Hematopoietic multipotent progenitor cell treated with erythropoietin and hydrocortisone succinate and interleukin-3 and kit ligand, for 8 days (in vitro differentiated cells): ENCODE results near the gene KIAA0586.

Source experiments
- DNase-seq: peaks from one replicate; pipeline ENCODE4 v3.0.0-alpha.2; 2015

KIAA0586 gene

DNA sequence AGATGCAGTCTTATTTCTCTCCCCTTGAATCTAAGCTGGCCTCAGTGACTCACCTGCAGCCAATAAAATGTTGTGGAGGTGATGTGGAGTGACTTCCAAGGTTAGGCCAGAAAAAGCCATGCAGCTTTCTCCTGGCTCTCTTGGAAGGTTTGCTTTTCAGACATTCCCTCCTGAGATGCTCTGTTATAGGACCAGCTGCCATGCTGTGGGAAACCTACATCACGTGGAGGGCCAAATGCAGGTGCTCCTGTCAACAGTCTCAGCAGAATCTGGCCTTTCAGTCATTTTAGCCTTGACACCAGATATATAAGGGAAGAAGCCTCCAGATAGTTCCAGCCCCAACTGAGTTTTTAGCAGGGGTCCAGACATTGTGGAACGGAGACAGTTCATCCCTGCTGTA is 172.2 kb downstream of the KIAA0586 start:
- DNase-seq: no peak
